ENCODE data around the gene DENND2A.

DNA sequence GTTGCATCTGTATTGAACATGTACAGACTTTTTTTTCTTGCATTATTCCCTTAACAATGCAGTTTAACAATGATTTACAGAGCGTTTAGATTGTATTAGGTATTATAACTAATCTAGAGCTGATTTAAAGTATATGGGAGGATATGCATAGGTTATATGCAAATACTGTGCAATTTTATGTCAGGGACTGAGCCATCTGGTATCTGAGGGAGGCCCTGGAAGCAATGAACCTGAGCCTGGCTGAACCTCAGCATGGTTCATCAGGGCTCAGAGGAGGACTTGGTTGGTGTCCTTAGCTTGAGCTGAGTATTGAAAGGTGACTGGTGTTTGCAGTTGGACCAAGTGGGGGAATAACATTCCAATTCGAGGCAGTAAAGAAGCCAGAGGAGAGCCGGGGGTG, 36.9 kb upstream of the DENND2A start:
- TF ChIP-seq CTCF (conservative IDR thresholded peaks at IDR 0.05 in 1 of 2, IDR thresholded peaks at IDR 0.05 in 1 of 2; ENCODE audit: extremely low read depth in 1 of 2, insufficient read depth in 1 of 2, low read depth in 1 of 2, low read length in 2 of 2): no peak
- TF ChIP-seq EZH2 (IDR thresholded peaks at IDR 0.05; ENCODE audit: borderline replicate concordance, low read length): no peak

All from mammary epithelial cell (primary cell).